GM23338 (cell line): ENCODE results near the gene AOPEP. TPM values are rescaled to one million over a fixed set of nuclear protein-coding genes. Genes with fewer than 3 reads are reported as not detected.

ENCODE experiments used
- CREB1 ChIP-seq: fragments of 250-450 bp; sonication (Bioruptor Pico); IDR thresholded peaks from 2 replicates; pipeline ENCODE4 v1.5.0; 2020; ENCODE audit warnings: low read depth, mild to moderate bottlenecking, moderate library complexity
- EZH2 ChIP-seq: fragments of 200-600 bp; sonication (generic); IDR thresholded peaks from one replicate; pipeline ENCODE4 v1.8.0; 2017; ENCODE audit warnings: antibody characterized with exemption, mild to moderate bottlenecking, low read depth; ENCODE audit not compliant: unreplicated experiment
- EZH2phosphoT487 ChIP-seq: fragments of 200-600 bp; sonication (generic); IDR thresholded peaks from one replicate; pipeline ENCODE4 v1.8.1; 2018; ENCODE audit warnings: antibody characterized with exemption; ENCODE audit not compliant: unreplicated experiment
- JUNB ChIP-seq: IDR thresholded peaks from one replicate; pipeline ENCODE4 v1.6.1; 2016; ENCODE audit warnings: antibody characterized with exemption; ENCODE audit not compliant: unreplicated experiment
- NANOG ChIP-seq: IDR thresholded peaks from 2 replicates; pipeline ENCODE4 v1.6.1; 2016; ENCODE audit warnings: antibody characterized with exemption, borderline replicate concordance
- POLR2AphosphoS5 ChIP-seq: IDR thresholded peaks from 2 replicates; pipeline ENCODE4 v1.6.1; 2016; ENCODE audit warnings: antibody characterized with exemption, low read depth
- STAT1 ChIP-seq: IDR thresholded peaks from one replicate; pipeline ENCODE4 v1.6.1; 2016; ENCODE audit warnings: antibody characterized with exemption; ENCODE audit not compliant: unreplicated experiment
- ZNF114 ChIP-seq: fragments of 250-450 bp; sonication (Bioruptor Pico); IDR thresholded peaks from 2 replicates; pipeline ENCODE4 v1.5.0; 2020; ENCODE audit warnings: mild to moderate bottlenecking, moderate library complexity
- ZNF331 ChIP-seq: fragments of 250-450 bp; sonication (Bioruptor Pico); IDR thresholded peaks from 2 replicates; pipeline ENCODE4 v1.5.0; 2020; ENCODE audit warnings: low read depth, mild to moderate bottlenecking, moderate library complexity
- polyA plus RNA-seq: library from polyadenylated mRNA; unstranded; fragments of >200 nt; fragmentation: Nextera tagmentation; extraction: Ambion mirVana; gene quantifications from 2 replicates; pipeline ENCODE4 v1.2.1, GENCODE V29; 2016
- total RNA-seq: library from RNA; depleted of rRNA; stranded (reverse); fragments of >200 nt; shearing (Covaris generic); gene quantifications from 2 replicates; pipeline ENCODE4 v1.2.3, GENCODE V29; 2014
- TF ChIP-seq, protein P1 (sequence below): fragments of 250-450 bp; sonication (Bioruptor Pico); IDR thresholded peaks from 2 replicates; pipeline ENCODE4 v1.5.0; 2020; ENCODE audit warnings: mild to moderate bottlenecking, moderate library complexity
- TF ChIP-seq, protein P2 (sequence below): IDR thresholded peaks from 2 replicates; pipeline ENCODE4 v1.6.1; 2016; ENCODE audit warnings: antibody characterized with exemption
- TF ChIP-seq, protein P3 (sequence below): IDR thresholded peaks from one replicate; pipeline ENCODE4 v1.6.1; 2018; ENCODE audit warnings: antibody characterized with exemption; ENCODE audit not compliant: unreplicated experiment

AOPEP gene
- total and polyA plus RNA-seq, 2 experiments from 2014 or later = 7.0 to 16.5 TPM

DNA sequence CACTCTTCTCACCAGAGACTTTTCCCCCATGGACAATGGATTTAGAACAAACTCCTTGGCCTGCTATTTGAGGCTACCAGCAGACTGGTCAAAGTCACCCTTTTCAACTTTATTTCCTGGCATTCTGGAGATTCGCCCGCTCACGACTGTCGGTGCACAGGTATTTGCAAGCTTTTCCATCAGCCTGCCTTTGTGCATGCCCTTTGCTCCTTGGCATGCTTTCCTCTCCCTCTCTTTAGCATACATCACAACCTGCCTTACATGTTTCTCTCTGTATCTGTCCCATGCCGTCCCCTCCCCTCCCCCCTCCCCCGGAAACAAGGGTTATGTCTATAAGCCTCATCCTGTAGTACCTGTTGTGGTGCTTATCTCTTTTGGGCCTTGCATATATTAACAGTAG lies 257.1 kb downstream of the AOPEP start (continued):
- TF ChIP-seq, protein P1, sequence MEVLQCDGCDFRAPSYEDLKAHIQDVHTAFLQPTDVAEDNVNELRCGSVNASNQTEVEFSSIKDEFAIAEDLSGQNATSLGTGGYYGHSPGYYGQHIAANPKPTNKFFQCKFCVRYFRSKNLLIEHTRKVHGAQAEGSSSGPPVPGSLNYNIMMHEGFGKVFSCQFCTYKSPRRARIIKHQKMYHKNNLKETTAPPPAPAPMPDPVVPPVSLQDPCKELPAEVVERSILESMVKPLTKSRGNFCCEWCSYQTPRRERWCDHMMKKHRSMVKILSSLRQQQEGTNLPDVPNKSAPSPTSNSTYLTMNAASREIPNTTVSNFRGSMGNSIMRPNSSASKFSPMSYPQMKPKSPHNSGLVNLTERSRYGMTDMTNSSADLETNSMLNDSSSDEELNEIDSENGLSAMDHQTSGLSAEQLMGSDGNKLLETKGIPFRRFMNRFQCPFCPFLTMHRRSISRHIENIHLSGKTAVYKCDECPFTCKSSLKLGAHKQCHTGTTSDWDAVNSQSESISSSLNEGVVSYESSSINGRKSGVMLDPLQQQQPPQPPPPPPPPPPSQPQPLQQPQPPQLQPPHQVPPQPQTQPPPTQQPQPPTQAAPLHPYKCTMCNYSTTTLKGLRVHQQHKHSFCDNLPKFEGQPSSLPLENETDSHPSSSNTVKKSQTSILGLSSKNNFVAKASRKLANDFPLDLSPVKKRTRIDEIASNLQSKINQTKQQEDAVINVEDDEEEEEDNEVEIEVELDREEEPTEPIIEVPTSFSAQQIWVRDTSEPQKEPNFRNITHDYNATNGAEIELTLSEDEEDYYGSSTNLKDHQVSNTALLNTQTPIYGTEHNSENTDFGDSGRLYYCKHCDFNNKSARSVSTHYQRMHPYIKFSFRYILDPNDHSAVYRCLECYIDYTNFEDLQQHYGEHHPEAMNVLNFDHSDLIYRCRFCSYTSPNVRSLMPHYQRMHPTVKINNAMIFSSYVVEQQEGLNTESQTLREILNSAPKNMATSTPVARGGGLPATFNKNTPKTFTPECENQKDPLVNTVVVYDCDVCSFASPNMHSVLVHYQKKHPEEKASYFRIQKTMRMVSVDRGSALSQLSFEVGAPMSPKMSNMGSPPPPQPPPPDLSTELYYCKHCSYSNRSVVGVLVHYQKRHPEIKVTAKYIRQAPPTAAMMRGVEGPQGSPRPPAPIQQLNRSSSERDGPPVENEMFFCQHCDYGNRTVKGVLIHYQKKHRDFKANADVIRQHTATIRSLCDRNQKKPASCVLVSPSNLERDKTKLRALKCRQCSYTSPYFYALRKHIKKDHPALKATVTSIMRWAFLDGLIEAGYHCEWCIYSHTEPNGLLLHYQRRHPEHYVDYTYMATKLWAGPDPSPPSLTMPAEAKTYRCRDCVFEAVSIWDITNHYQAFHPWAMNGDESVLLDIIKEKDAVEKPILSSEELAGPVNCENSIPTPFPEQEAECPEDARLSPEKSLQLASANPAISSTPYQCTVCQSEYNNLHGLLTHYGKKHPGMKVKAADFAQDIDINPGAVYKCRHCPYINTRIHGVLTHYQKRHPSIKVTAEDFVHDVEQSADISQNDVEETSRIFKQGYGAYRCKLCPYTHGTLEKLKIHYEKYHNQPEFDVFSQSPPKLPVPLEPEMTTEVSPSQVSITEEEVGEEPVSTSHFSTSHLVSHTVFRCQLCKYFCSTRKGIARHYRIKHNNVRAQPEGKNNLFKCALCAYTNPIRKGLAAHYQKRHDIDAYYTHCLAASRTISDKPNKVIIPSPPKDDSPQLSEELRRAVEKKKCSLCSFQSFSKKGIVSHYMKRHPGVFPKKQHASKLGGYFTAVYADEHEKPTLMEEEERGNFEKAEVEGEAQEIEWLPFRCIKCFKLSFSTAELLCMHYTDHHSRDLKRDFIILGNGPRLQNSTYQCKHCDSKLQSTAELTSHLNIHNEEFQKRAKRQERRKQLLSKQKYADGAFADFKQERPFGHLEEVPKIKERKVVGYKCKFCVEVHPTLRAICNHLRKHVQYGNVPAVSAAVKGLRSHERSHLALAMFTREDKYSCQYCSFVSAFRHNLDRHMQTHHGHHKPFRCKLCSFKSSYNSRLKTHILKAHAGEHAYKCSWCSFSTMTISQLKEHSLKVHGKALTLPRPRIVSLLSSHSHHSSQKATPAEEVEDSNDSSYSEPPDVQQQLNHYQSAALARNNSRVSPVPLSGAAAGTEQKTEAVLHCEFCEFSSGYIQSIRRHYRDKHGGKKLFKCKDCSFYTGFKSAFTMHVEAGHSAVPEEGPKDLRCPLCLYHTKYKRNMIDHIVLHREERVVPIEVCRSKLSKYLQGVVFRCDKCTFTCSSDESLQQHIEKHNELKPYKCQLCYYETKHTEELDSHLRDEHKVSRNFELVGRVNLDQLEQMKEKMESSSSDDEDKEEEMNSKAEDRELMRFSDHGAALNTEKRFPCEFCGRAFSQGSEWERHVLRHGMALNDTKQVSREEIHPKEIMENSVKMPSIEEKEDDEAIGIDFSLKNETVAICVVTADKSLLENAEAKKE = no peak
- TF ChIP-seq JUNB = no peak
- no peak for TF ChIP-seq ZNF114 (CRISPR knock-in tag)
- no peak for TF ChIP-seq EZH2
- TF ChIP-seq, protein P2, sequence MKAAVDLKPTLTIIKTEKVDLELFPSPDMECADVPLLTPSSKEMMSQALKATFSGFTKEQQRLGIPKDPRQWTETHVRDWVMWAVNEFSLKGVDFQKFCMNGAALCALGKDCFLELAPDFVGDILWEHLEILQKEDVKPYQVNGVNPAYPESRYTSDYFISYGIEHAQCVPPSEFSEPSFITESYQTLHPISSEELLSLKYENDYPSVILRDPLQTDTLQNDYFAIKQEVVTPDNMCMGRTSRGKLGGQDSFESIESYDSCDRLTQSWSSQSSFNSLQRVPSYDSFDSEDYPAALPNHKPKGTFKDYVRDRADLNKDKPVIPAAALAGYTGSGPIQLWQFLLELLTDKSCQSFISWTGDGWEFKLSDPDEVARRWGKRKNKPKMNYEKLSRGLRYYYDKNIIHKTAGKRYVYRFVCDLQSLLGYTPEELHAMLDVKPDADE = no peak
- no peak for TF ChIP-seq CREB1 (CRISPR knock-in tag)
- TF ChIP-seq STAT1 = no peak
- TF ChIP-seq, protein P3, sequence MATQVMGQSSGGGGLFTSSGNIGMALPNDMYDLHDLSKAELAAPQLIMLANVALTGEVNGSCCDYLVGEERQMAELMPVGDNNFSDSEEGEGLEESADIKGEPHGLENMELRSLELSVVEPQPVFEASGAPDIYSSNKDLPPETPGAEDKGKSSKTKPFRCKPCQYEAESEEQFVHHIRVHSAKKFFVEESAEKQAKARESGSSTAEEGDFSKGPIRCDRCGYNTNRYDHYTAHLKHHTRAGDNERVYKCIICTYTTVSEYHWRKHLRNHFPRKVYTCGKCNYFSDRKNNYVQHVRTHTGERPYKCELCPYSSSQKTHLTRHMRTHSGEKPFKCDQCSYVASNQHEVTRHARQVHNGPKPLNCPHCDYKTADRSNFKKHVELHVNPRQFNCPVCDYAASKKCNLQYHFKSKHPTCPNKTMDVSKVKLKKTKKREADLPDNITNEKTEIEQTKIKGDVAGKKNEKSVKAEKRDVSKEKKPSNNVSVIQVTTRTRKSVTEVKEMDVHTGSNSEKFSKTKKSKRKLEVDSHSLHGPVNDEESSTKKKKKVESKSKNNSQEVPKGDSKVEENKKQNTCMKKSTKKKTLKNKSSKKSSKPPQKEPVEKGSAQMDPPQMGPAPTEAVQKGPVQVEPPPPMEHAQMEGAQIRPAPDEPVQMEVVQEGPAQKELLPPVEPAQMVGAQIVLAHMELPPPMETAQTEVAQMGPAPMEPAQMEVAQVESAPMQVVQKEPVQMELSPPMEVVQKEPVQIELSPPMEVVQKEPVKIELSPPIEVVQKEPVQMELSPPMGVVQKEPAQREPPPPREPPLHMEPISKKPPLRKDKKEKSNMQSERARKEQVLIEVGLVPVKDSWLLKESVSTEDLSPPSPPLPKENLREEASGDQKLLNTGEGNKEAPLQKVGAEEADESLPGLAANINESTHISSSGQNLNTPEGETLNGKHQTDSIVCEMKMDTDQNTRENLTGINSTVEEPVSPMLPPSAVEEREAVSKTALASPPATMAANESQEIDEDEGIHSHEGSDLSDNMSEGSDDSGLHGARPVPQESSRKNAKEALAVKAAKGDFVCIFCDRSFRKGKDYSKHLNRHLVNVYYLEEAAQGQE = no peak
- TF ChIP-seq ZNF331 (CRISPR knock-in tag) = no peak
- TF ChIP-seq POLR2AphosphoS5 = no peak
- no peak for TF ChIP-seq NANOG
- no peak for TF ChIP-seq EZH2phosphoT487
